K562 (cell line): ENCODE data around the gene HS3ST2. TPM values are rescaled to one million over a fixed set of nuclear protein-coding genes. Genes with fewer than 3 reads are reported as not detected.

Experiments
- BCLAF1 ChIP-seq, 2 experiments: fragments of 450-650 bp in 1 of 2; IDR thresholded peaks; 2 replicates each; pipeline ENCODE4 v1.6.1; 2011 to 2017; ENCODE audit warnings: low read depth in 2 of 2, antibody characterized with exemption in 1 of 2, borderline replicate concordance in 1 of 2, low read length in 1 of 2, mild to moderate bottlenecking in 1 of 2, mixed read lengths in 1 of 2; ENCODE audit not compliant: control insufficient read depth in 1 of 2
- DDX20 ChIP-seq: fragments of 450-650 bp; IDR thresholded peaks from 2 replicates; pipeline ENCODE4 v1.6.1; 2016; ENCODE audit warnings: missing genetic modification characterization, low read depth, mild to moderate bottlenecking, missing compliant biosample characterization, moderate library complexity
- E2F3 ChIP-seq: fragments of 250-450 bp; sonication (Bioruptor Pico); IDR thresholded peaks from 2 replicates; pipeline ENCODE4 v1.4.0; 2020; ENCODE audit warnings: mild to moderate bottlenecking
- HDAC2 ChIP-seq: fragments of 450-650 bp; IDR thresholded peaks from 2 replicates; pipeline ENCODE4 v1.6.1; 2016; ENCODE audit warnings: mild to moderate bottlenecking
- POLR2AphosphoS5 ChIP-seq: IDR thresholded peaks from 2 replicates; pipeline ENCODE4 v1.6.1; 2011; ENCODE audit warnings: mild to moderate bottlenecking, low read depth, low read length, moderate library complexity; ENCODE audit not compliant: control insufficient read depth, insufficient read depth
- RREB1 ChIP-seq: fragments of 250-450 bp; sonication (Bioruptor Pico); IDR thresholded peaks from 2 replicates; pipeline ENCODE4 v1.4.0; 2020
- ZBTB7A ChIP-seq: IDR thresholded peaks from 2 replicates; pipeline ENCODE4 v1.6.1; 2011; ENCODE audit warnings: low read depth, mild to moderate bottlenecking, low read length, moderate library complexity, borderline replicate concordance; ENCODE audit not compliant: control insufficient read depth
- ZEB2 ChIP-seq: fragments of 450-650 bp; IDR thresholded peaks from 2 replicates; pipeline ENCODE4 v1.6.1; 2016
- ZNF75A ChIP-seq: fragments of 450-650 bp; formaldehyde crosslinking; IDR thresholded peaks from 2 replicates; pipeline ENCODE4 v1.4.0; 2020; ENCODE audit warnings: mild to moderate bottlenecking
- polyA plus RNA-seq, 8 experiments: library from polyadenylated mRNA; depleted of rRNA in 4 of 8; stranded (reverse) in 5 of 8; unstranded in 3 of 8; fragments of >200 nt; fragmentation: Nextera tagmentation in 2 of 8; fragmentation: Illumina TruSeq in 1 of 8; extraction: Ambion mirVana in 2 of 8; extraction: Trizol in 1 of 8; gene quantifications; 2 replicates each; pipeline versions ENCODE4 v1.2.1 to v1.2.3, GENCODE V29; 2011 to 2014; ENCODE audit warnings: inconsistent platforms in 1 of 8, missing spikeins in 1 of 8
- total RNA-seq, 7 experiments: library from RNA; depleted of rRNA in 6 of 7; stranded (reverse); fragments of >200 nt in 6 of 7; fragmentation: Illumina TruSeq in 2 of 7; extraction: Trizol in 2 of 7; gene quantifications; 2 replicates each; pipeline versions ENCODE4 v1.2.1 to v1.2.3, GENCODE V29; 2011 to 2021; ENCODE audit warnings: low replicate concordance in 1 of 7
- TF ChIP-seq, protein P1 (sequence below), 2 experiments: fragments of 450-650 bp; formaldehyde crosslinking in 1 of 2; IDR thresholded peaks; 2 replicates each; pipeline versions ENCODE4 v1.4.0 to v1.6.1; 2014 to 2020; ENCODE audit warnings: mild to moderate bottlenecking in 2 of 2, borderline replicate concordance in 1 of 2, low read depth in 1 of 2

Gene HS3ST2
- total and polyA plus RNA-seq, 9 of the 15 experiments (the other 6 are each of a cell fraction or from before 2014, with no cell fraction given), result not detected

DNA sequence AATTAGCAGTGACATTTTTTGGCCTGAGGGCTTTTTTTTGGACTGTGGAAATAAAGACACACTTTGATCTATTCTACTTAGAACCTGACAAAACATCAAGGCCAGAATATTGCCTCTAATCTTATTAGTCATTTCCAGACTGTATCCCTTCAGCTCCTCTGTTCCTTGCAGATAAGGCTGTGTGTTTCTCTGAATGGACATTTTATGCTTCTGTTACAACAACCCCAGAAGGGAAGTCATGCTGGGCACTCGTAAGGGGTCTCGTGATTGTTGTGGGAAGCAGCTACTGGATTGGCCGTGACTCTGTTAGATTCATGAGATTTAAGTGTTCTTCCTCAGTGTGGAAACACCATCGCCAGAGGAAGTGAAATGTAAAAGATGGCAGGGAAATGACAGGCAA is 31.6 kb upstream of the HS3ST2 start (continued):
- TF ChIP-seq, protein P1, sequence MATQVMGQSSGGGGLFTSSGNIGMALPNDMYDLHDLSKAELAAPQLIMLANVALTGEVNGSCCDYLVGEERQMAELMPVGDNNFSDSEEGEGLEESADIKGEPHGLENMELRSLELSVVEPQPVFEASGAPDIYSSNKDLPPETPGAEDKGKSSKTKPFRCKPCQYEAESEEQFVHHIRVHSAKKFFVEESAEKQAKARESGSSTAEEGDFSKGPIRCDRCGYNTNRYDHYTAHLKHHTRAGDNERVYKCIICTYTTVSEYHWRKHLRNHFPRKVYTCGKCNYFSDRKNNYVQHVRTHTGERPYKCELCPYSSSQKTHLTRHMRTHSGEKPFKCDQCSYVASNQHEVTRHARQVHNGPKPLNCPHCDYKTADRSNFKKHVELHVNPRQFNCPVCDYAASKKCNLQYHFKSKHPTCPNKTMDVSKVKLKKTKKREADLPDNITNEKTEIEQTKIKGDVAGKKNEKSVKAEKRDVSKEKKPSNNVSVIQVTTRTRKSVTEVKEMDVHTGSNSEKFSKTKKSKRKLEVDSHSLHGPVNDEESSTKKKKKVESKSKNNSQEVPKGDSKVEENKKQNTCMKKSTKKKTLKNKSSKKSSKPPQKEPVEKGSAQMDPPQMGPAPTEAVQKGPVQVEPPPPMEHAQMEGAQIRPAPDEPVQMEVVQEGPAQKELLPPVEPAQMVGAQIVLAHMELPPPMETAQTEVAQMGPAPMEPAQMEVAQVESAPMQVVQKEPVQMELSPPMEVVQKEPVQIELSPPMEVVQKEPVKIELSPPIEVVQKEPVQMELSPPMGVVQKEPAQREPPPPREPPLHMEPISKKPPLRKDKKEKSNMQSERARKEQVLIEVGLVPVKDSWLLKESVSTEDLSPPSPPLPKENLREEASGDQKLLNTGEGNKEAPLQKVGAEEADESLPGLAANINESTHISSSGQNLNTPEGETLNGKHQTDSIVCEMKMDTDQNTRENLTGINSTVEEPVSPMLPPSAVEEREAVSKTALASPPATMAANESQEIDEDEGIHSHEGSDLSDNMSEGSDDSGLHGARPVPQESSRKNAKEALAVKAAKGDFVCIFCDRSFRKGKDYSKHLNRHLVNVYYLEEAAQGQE (IDR thresholded peaks at IDR 0.05; ENCODE audit: borderline replicate concordance), result no peak
- TF ChIP-seq, protein P1 (CRISPR knock-in tag; IDR thresholded peaks at IDR 0.05; ENCODE audit: low read depth), result no peak
- no peak for TF ChIP-seq HDAC2
- no peak for TF ChIP-seq RREB1 (CRISPR knock-in tag)
- no peak for TF ChIP-seq E2F3 (CRISPR knock-in tag)
- no peak for TF ChIP-seq ZNF75A (CRISPR knock-in tag)
- TF ChIP-seq BCLAF1 (IDR thresholded peaks at IDR 0.05; ENCODE audit: borderline replicate concordance in 1 of 2, control insufficient read depth in 1 of 2, low read depth in 2 of 2, low read length in 1 of 2), result no peak
- TF ChIP-seq DDX20 (tag), result no peak
- no peak for TF ChIP-seq ZEB2
- TF ChIP-seq ZBTB7A, result no peak
- no peak; the same call in 1 of the 2 replicates for TF ChIP-seq POLR2AphosphoS5
